AG09309 (cell line): Measurements from ENCODE around the gene NRP2.

Experiments used
- DNase-seq: peaks from one replicate; pipeline ENCODE4 v3.0.0-alpha.2; 2010; ENCODE audit warnings: low read depth
- H3K4me3 ChIP-seq: 2 replicates; pipeline ENCODE4 v1.5.1; 2011; ENCODE audit warnings: mild to moderate bottlenecking, low read depth, low read length, moderate library complexity; ENCODE audit not compliant: control insufficient read depth
- CTCF ChIP-seq: IDR thresholded peaks from 2 replicates; pipeline ENCODE4 v1.5.1; 2011; ENCODE audit warnings: mild to moderate bottlenecking, low read depth, low read length, inconsistent platforms; ENCODE audit not compliant: insufficient read depth, control insufficient read depth; ENCODE audit errors: missing control alignments

The NRP2 gene

GRCh38 chr2:205680903-205681302, 1.4 kb upstream of the NRP2 start:
- TF ChIP-seq CTCF, result no peak
- no peak for DNase-seq
- H3K4me3 ChIP-seq, result no peak overlapping the region

DNA sequence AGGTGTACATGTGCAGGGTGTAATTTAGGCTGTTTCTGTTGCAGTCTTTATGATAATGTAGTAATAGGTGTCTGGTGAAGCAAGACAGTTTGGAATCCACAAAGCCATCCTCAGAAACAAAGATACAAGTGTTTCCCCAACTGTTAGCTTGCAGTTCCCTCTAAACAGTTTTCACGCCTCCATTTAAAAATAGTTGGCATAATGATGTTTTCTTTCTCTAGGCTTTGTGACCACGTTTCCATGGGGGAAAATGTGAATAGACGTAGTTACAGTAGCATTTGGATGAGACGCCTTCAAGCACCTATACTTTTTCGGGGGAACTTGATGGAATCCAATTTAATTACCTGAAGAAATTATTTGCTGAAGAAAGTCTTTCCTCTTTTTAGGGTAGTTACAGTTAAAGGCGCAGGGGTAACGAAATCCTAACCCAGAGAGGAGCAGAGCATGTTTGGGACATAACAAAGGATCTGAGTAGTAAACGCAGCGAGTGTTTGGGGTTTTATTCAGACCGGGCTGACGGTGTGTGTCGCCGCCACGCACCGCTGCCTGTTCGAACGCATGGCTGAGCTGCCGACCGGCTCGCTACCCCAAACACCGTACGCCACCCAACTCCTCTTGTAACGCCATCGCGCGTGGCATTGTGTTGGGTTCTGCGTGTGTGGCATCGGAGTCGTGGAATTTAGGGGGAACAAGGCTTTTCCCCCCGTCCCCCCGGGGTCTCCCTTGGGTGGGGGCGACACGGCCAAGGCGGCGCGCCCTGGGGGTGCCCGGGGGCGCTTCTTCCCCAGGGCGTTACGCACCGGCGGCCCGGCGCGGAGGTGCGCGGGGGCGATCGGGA, 681 bp upstream of the NRP2 start:
- DNase-seq, result no peak
- TF ChIP-seq CTCF, result no peak
- H3K4me3 ChIP-seq, result peak overlapping the region; percentile 58

GRCh38 chr2:205682971-205683501, 735 bp downstream of the NRP2 start:
- no peak for DNase-seq
- TF ChIP-seq CTCF, result no peak
- H3K4me3 ChIP-seq, result peak overlapping the region; percentile 58

DNA sequence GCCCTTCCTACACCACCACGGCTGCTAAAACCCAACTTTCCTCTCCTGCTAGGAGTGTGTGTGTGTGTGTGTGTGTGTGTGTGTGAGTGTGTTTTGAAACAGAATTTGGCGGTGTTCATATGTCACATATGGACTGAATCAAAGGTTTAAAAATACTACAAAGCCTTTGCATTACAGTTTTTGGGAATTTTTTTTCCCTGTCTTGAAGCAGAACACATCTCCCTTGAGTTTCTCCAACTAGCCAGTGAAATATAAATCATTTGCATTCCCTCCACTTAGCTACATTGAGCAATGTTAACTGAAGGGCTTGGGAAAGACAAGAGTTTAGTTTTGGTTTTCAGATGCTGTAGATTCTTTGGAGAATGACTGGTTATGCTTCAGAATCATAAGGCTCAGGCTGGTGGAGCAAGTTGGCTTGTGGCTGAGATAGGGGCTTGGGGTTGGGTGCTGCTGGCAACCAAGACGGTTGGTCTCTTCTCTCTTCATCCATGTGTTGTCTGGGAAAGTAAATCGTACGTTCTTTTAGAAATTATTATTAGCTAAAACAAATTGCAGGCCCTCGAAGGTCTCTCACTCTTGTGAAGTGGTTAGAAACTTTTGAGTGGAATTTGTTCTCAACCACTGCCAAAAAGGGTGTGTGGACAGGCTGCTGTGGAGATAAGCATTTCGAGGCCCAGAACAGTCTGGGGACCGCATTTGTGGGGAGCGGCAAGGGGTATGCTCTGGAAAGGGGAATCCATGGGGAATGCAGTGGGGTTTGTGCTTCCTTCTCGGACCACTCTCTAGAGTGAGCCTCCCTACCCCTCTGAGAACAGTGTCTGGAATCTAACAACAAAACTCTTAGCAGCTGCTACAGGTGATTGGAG, 1.4 kb downstream of the NRP2 start:
- peak overlapping the region; percentile 58 for H3K4me3 ChIP-seq
- peak; percentile 82 for DNase-seq
- no peak for TF ChIP-seq CTCF

GRCh38 chr2:205684871-205685313, 2.6 kb downstream of the NRP2 start:
- DNase-seq, result no peak
- TF ChIP-seq CTCF, result no peak
- H3K4me3 ChIP-seq, result peak overlapping the region; percentile 58

GRCh38 chr2:205685314-205686055, 3.2 kb downstream of the NRP2 start:
- H3K4me3 ChIP-seq, result peak overlapping the region; percentile 58
- DNase-seq, result no peak
- TF ChIP-seq CTCF, result no peak
